Measurements from ENCODE around the gene LASP1.

Gene LASP1

GRCh38 chr17:38958326-38958725, 88.5 kb downstream of the LASP1 start:
- ATAC-seq = peak; percentile 76
- TF ChIP-seq TCF4 (CRISPR knock-in tag; IDR thresholded peaks at IDR 0.05; ENCODE audit: borderline replicate concordance) = no peak
- no peak for TF ChIP-seq GLIS3 (CRISPR knock-in tag; IDR thresholded peaks at IDR 0.05)
- TF ChIP-seq SNAI2 (CRISPR knock-in tag; IDR thresholded peaks at IDR 0.05) = no peak
- TF ChIP-seq ISL1 (CRISPR knock-in tag; IDR thresholded peaks at IDR 0.05) = 0 out of 2 replicates have a peak, but pooled peaks have one; percentile 16

GRCh38 chr17:38958756-38959155, 88.9 kb downstream of the LASP1 start:
- ATAC-seq = peak; percentile 96
- TF ChIP-seq TCF4 (CRISPR knock-in tag; IDR thresholded peaks at IDR 0.05; ENCODE audit: borderline replicate concordance) (no peak), TSHZ2 (CRISPR knock-in tag; IDR thresholded peaks at IDR 0.05) (no peak), ISL1 (CRISPR knock-in tag; IDR thresholded peaks at IDR 0.05) (no peak), CREB5 (CRISPR knock-in tag; IDR thresholded peaks at IDR 0.05; ENCODE audit: low read depth) (no peak), ESRRG (CRISPR knock-in tag; IDR thresholded peaks at IDR 0.05) (no peak), RARB (CRISPR knock-in tag; IDR thresholded peaks at IDR 0.05) (no peak), SNAI2 (CRISPR knock-in tag; IDR thresholded peaks at IDR 0.05) (no peak), GLIS3 (CRISPR knock-in tag; IDR thresholded peaks at IDR 0.05) (no peak), PATZ1 (CRISPR knock-in tag; IDR thresholded peaks at IDR 0.05; ENCODE audit: borderline replicate concordance) (no peak), TOX (CRISPR knock-in tag; IDR thresholded peaks at IDR 0.05; ENCODE audit: borderline replicate concordance) (no peak), ZFP3 (CRISPR knock-in tag; IDR thresholded peaks at IDR 0.05) (no peak), ARNTL (CRISPR knock-in tag; IDR thresholded peaks at IDR 0.05; ENCODE audit: borderline replicate concordance, low read depth) (no peak), ZNF565 (CRISPR knock-in tag; conservative IDR thresholded peaks at IDR 0.05; ENCODE audit: low read depth) (no peak), ZNF70 (CRISPR knock-in tag; IDR thresholded peaks at IDR 0.05) (no peak)

GRCh38 chr17:38959508-38959907, 89.7 kb downstream of the LASP1 start:
- ATAC-seq = no peak
- TF ChIP-seq TOX (CRISPR knock-in tag; IDR thresholded peaks at IDR 0.05; ENCODE audit: borderline replicate concordance) (no peak), ZNF70 (CRISPR knock-in tag; IDR thresholded peaks at IDR 0.05) (no peak), ISL1 (CRISPR knock-in tag; IDR thresholded peaks at IDR 0.05) (no peak), BACH2 (CRISPR knock-in tag; IDR thresholded peaks at IDR 0.05; ENCODE audit: borderline replicate concordance) (no peak), OSR1 (CRISPR knock-in tag; IDR thresholded peaks at IDR 0.05) (no peak), RARB (CRISPR knock-in tag; IDR thresholded peaks at IDR 0.05) (no peak), ZNF565 (CRISPR knock-in tag; conservative IDR thresholded peaks at IDR 0.05; ENCODE audit: low read depth) (no peak), ZNF8 (CRISPR knock-in tag; IDR thresholded peaks at IDR 0.05) (no peak), SNAI2 (CRISPR knock-in tag; IDR thresholded peaks at IDR 0.05) (no peak), TSHZ2 (CRISPR knock-in tag; IDR thresholded peaks at IDR 0.05) (no peak), CSDC2 (CRISPR knock-in tag; IDR thresholded peaks at IDR 0.05) (no peak), ESRRG (CRISPR knock-in tag; IDR thresholded peaks at IDR 0.05) (no peak), TCF4 (CRISPR knock-in tag; IDR thresholded peaks at IDR 0.05; ENCODE audit: borderline replicate concordance) (no peak), PPARA (CRISPR knock-in tag; IDR thresholded peaks at IDR 0.05; ENCODE audit: borderline replicate concordance) (no peak), ZC3H10 (CRISPR knock-in tag; IDR thresholded peaks at IDR 0.05) (no peak), CREB5 (CRISPR knock-in tag; IDR thresholded peaks at IDR 0.05; ENCODE audit: low read depth) (no peak), ZFP30 (CRISPR knock-in tag; IDR thresholded peaks at IDR 0.05) (no peak), CSRNP3 (CRISPR knock-in tag; IDR thresholded peaks at IDR 0.05) (no peak), POU6F1 (CRISPR knock-in tag; IDR thresholded peaks at IDR 0.05; ENCODE audit: borderline replicate concordance, low read depth) (no peak), GLIS3 (CRISPR knock-in tag; IDR thresholded peaks at IDR 0.05) (no peak)

Data from SK-N-SH treated with all-trans-retinoic acid at 6 μM for 48 hours (cell line).